NCI-H2227 (cell line): Measurements from ENCODE around the gene PFKL.

ENCODE experiments used
- DNase-seq: peaks from one replicate; lab custom pipeline; 2025; ENCODE audit not compliant: unreplicated experiment; lab: John Stamatoyannopoulos, UW

The PFKL gene

GRCh38 chr21:44325386-44326271, 25.8 kb downstream of the PFKL start:
- no peak for DNase-seq

- DNase-seq = no peak
Observed at GRCh38 chr21:44326272-44326647, 26.4 kb downstream of the PFKL start.

GRCh38 chr21:44326716-44327602, 27.1 kb downstream of the PFKL start:
- DNase-seq = no peak

GRCh38 chr21:44327603-44327974, 27.7 kb downstream of the PFKL start:
- no peak for DNase-seq

GRCh38 chr21:44328242-44328895, 28.5 kb downstream of the PFKL start:
- no peak for DNase-seq

- no peak for DNase-seq
Observed at GRCh38 chr21:44329086-44329889, 29.4 kb downstream of the PFKL start.

GRCh38 chr21:44329971-44330681, 30.3 kb downstream of the PFKL start:
- no peak for DNase-seq

GRCh38 chr21:44330698-44331097, 30.8 kb downstream of the PFKL start:
- no peak for DNase-seq

- no peak for DNase-seq
Observed at GRCh38 chr21:44331209-44331608, 31.4 kb downstream of the PFKL start.

GRCh38 chr21:44331650-44332307, 31.9 kb downstream of the PFKL start:
- no peak for DNase-seq

GRCh38 chr21:44332383-44332782, 32.5 kb downstream of the PFKL start:
- no peak for DNase-seq

GRCh38 chr21:44332965-44333364, 33.1 kb downstream of the PFKL start:
- DNase-seq = no peak

GRCh38 chr21:44333509-44334328, 33.9 kb downstream of the PFKL start:
- no peak for DNase-seq

GRCh38 chr21:44334329-44335030, 34.6 kb downstream of the PFKL start:
- DNase-seq = no peak

- no peak for DNase-seq
Observed at GRCh38 chr21:44335266-44336059, 35.6 kb downstream of the PFKL start.

- DNase-seq = no peak
Observed at GRCh38 chr21:44337449-44337848, 37.6 kb downstream of the PFKL start.
